Stimulated activated CD4-positive, alpha-beta T cell treated with anti-CD3 and anti-CD28 coated beads, Interleukin-2, amount 100 ng/mL, for 24 hours (primary cell): Measurements from ENCODE around the gene NAA38.
"Not testable (repeated sequence)": the region's sequence is repeated elsewhere in the genome, so short reads cannot be mapped to it uniquely, and the experiment has no call there.

Experiments used
- DNase-seq, 2 donors: peaks; one replicate each; pipeline ENCODE4 v3.0.0-alpha.2; 2020

The NAA38 gene

DNA sequence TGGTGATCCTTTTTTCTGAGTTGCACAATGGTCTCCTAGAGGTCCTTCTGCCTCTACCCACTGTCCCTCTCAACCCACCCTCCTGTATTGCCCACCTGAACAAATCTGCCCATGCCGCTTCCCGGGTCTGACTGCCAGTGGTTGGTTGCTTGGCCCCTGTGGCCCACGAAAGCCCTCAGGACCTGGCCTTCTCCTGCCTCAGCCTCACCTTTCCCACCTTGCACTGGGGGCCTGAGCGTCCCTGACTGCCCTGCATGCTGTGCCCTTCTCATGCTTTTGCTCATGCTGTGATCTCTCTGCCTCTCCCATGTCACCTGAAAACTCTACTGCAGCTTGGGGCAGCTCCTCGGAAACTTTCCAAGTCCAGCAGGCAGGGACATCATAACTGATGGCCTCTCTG lies 37.1 kb downstream of the NAA38 start:
- DNase-seq = no peak

DNA sequence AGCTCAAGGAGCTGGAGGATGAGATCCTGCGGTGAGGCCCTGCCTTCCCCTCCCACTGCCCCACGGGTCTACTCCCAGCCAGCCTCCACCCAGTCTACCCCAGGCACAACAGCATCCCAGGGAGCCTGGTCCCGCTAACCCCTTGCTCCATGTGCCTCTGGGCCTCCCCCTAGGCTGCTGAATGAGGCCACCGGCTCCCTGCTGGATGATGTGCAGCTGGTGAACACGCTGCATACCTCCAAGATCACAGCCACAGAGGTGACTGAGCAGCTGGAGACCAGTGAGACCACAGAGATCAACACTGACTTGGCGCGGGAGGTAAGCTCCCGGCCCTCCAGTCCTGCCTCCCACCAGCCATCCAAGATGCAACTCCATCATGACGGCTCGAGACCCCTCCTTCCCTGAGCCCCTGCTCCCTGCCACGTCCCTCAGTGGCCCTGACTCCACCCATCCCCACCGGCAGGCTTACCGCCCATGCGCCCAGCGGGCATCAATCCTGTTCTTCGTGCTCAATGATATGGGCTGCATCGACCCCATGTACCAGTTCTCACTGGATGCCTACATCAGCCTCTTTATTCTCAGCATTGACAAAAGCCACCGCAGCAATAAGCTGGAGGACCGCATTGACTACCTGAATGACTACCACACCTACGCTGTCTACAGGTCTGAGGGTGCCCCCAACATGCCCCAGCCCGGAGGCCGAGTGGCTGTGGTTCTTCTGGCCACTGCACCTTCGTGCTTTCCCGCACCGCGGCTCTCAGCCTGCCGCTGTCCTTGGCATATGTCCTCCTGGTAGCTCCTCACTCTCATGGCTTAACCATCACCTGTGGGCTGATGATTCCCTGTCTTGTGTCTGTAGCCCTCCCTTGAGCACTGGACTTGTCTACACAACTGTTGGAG lies 38.4 kb downstream of the NAA38 start:
- no peak for DNase-seq

DNA sequence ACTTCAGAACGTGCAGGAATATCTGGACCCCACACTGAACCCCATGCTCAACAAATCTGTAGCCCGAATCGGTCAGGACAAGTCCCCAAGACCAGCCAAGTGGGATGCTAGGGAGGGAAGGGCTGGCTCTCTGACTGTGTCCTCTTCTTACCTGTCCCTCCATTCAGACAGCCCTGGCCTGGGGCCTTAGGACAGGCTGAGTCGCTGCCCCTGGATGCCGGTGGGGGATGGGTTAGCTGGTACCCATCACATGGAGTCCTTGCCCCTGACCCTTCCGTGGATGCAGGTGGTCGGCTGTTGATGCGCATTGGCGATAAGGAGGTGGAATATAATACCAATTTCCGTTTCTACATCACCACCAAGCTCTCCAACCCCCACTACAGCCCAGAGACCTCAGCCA lies 39.3 kb downstream of the NAA38 start:
- DNase-seq = no peak

GRCh38 chr17:7817643-7817964 lies 39.8 kb downstream of the NAA38 start:
- no peak for DNase-seq

- no peak for DNase-seq
Measured at GRCh38 chr17:7816926-7817642, 40.3 kb downstream of the NAA38 start.

GRCh38 chr17:7814969-7815368 lies 42.4 kb downstream of the NAA38 start:
- DNase-seq = no peak

DNA sequence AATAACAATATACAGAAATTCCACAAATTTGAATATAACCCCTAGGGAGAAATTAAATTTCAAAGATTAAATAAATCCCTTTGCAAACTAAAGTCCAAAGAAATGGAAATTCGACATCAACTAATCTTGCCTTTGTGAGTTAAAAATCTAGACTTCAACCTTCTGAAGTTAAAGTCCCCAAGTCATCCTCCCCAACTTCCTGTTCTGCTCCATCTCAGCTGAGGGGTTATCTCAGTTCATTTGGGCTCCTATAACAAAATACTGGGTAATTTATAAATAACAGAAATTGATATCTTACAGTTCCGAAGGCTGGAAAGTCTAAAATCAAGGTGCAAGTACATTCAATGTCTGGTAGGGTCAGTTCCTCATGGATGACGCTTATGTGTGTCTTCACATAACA lies 46.1 kb downstream of the NAA38 start:
- DNase-seq = no peak

GRCh38 chr17:7809791-7810343 lies 47.5 kb downstream of the NAA38 start:
- DNase-seq = not testable (repeated sequence)

DNA sequence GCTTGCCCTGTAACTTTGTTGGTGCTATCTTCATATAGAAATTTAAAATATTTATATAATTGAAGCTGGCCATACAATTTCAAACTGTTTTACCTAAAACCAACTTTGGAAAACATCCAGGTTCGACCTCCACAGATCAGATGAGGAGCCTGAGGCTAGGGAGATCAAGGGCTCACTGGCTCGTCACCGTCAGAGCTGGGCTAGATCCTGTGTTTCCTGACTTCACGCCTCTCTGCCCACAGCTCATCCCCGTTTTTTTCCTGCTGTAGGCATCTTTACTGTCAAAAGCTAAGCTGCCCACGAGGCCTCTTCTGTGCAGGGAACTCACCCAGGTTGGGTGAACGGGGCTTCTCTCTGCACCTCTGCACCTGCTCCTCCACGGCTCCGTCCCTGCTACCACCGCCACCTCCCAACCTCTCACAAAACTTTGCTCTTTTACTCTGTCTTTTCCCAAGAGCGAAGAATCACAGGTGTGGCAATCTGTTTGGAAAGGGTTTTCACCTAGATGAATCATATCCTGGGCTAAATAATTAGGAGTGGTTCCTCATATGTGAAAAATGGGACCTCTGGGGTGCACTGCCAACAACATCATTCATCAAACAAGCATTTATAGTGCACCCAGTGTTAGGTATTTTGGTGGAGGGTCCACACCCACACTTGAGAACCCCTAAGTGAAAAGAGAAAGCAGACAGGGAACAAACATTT lies 48.1 kb downstream of the NAA38 start:
- DNase-seq = no peak

DNA sequence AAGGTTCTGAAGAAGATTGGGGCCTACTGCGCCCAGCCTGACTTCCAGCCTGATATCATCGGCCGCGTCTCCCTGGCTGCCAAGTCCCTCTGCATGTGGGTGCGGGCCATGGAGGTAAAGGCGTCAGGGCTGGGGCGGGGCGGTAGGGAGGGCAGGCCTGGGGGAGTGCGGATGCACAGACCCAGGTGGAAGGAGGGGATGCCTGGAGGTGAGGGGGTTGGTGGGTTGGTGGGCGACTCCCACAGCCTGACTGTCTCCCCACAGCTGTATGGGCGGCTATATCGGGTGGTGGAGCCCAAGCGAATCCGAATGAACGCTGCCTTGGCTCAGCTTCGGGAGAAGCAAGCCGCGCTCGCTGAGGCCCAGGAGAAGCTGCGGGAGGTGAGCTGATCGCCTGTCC lies 50.2 kb downstream of the NAA38 start:
- DNase-seq = no peak
